CD14-positive monocyte (primary cell): ENCODE results near the gene FAM25A. TPM values are rescaled to one million over a fixed set of nuclear protein-coding genes. Genes with fewer than 3 reads are reported as not detected.
"Not testable (repeated sequence)": the region's sequence is repeated elsewhere in the genome, so short reads cannot be mapped to it uniquely, and the experiment has no call there.

Source experiments
- DNase-seq, 3 donors: peaks; one replicate each; pipeline ENCODE4 v3.0.0-alpha.2; 2011 to 2022
- H2AFZ ChIP-seq: 2 replicates; pipeline ENCODE4 v1.6.0; 2012; ENCODE audit warnings: mild to moderate bottlenecking, low read depth, low read length, inconsistent platforms; ENCODE audit not compliant: insufficient read depth, poor library complexity, severe bottlenecking
- H3K27ac ChIP-seq, 2 donors: 1 replicate in 1 of 2; 2 replicates in 1 of 2; pipeline ENCODE4 v1.5.1; 2012 to 2013; ENCODE audit warnings: low read length in 2 of 2, control low read depth in 1 of 2, inconsistent platforms in 1 of 2, low read depth in 1 of 2, mild to moderate bottlenecking in 1 of 2
- H3K27me3 ChIP-seq, 2 donors: one replicate each; pipeline versions ENCODE4 v1.6.0 to v1.6.1; 2011 to 2013; ENCODE audit warnings: low read length in 2 of 2; ENCODE audit not compliant: control insufficient read depth in 2 of 2, insufficient read depth in 2 of 2
- H3K36me3 ChIP-seq, 2 donors: replicated peaks in 1 of 2; 1 replicate in 1 of 2; 2 replicates in 1 of 2; pipeline versions ENCODE4 v1.5.1 to v1.6.1; 2012 to 2013; ENCODE audit warnings: low read length in 2 of 2, control low read depth in 1 of 2, inconsistent platforms in 1 of 2, mild to moderate bottlenecking in 1 of 2; ENCODE audit not compliant: insufficient read depth in 2 of 2, control insufficient read depth in 1 of 2
- H3K4me1 ChIP-seq, 2 donors: 1 replicate in 1 of 2; 2 replicates in 1 of 2; pipeline versions ENCODE4 v1.5.1 to v1.6.1; 2012 to 2013; ENCODE audit warnings: low read length in 2 of 2, control low read depth in 1 of 2, inconsistent platforms in 1 of 2, mild to moderate bottlenecking in 1 of 2, moderate library complexity in 1 of 2; ENCODE audit not compliant: insufficient read depth in 2 of 2, control insufficient read depth in 1 of 2
- H3K4me2 ChIP-seq: replicated peaks from 2 replicates; pipeline ENCODE3; 2012; ENCODE audit warnings: low read length, moderate library complexity, mild to moderate bottlenecking; ENCODE audit not compliant: poor library complexity, severe bottlenecking; ENCODE audit errors: extremely low read depth
- H3K4me3 ChIP-seq, 3 experiments: fragments of 200-600 bp in 1 of 3; sonication (generic) in 1 of 3; replicated peaks in 1 of 3; 1 replicate in 2 of 3; 2 replicates in 1 of 3; pipeline ENCODE4 v1.5.1; 2011 to 2013; ENCODE audit warnings: low read length in 3 of 3, mild to moderate bottlenecking in 3 of 3, control low read depth in 2 of 3, low read depth in 2 of 3, inconsistent platforms in 1 of 3, moderate library complexity in 1 of 3
- H3K79me2 ChIP-seq: 2 replicates; pipeline ENCODE4 v1.6.0; 2012; ENCODE audit warnings: mild to moderate bottlenecking, control low read depth, inconsistent platforms, low read length, moderate library complexity; ENCODE audit not compliant: insufficient read depth
- H3K9ac ChIP-seq: 2 replicates; pipeline ENCODE4 v1.6.0; 2017; ENCODE audit warnings: low read length, mild to moderate bottlenecking; ENCODE audit not compliant: insufficient read depth, poor library complexity, severe bottlenecking
- H3K9me3 ChIP-seq, 2 donors: replicated peaks in 1 of 2; 1 replicate in 1 of 2; 2 replicates in 1 of 2; pipeline versions ENCODE4 v1.5.1 to v1.6.1; 2012 to 2013; ENCODE audit warnings: low read length in 2 of 2, control low read depth in 1 of 2; ENCODE audit not compliant: control insufficient read depth in 1 of 2, insufficient read depth in 1 of 2
- H4K20me1 ChIP-seq: 2 replicates; pipeline ENCODE4 v1.6.0; 2012; ENCODE audit warnings: mild to moderate bottlenecking, low read length, control low read depth, moderate library complexity; ENCODE audit not compliant: insufficient read depth
- H3K27ac Mint-ChIP-seq, 7 donors: one replicate each; pipeline ENCODE4 v1.8.0; 2020; ENCODE audit warnings: mild to moderate bottlenecking in 7 of 7, mixed read lengths in 7 of 7, moderate library complexity in 6 of 7, inconsistent platforms in 2 of 7
- H3K27me3 Mint-ChIP-seq, 3 donors: one replicate each; pipeline ENCODE4 v1.8.0; 2021 to 2022; ENCODE audit warnings: low read depth in 3 of 3, mild to moderate bottlenecking in 3 of 3, mixed read lengths in 3 of 3, moderate library complexity in 3 of 3, inconsistent platforms in 1 of 3
- H3K36me3 Mint-ChIP-seq, 2 donors: one replicate each; pipeline ENCODE4 v1.8.0; 2020; ENCODE audit warnings: mixed read lengths in 2 of 2, inconsistent platforms in 1 of 2, mild to moderate bottlenecking in 1 of 2
- H3K4me1 Mint-ChIP-seq: one replicate; pipeline ENCODE4 v1.8.0; 2020; ENCODE audit warnings: mild to moderate bottlenecking, mixed read lengths
- H3K4me3 Mint-ChIP-seq, 2 donors: one replicate each; pipeline ENCODE4 v1.8.0; 2020; ENCODE audit warnings: mild to moderate bottlenecking in 2 of 2, mixed read lengths in 2 of 2, moderate library complexity in 1 of 2
- H3K9me3 Mint-ChIP-seq, 7 donors: one replicate each; pipeline ENCODE4 v1.8.0; 2020 to 2022; ENCODE audit warnings: mixed read lengths in 7 of 7, mild to moderate bottlenecking in 6 of 7, moderate library complexity in 6 of 7, inconsistent platforms in 2 of 7
- CTCF ChIP-seq: fragments of 200-600 bp; IDR thresholded peaks from one replicate; pipeline ENCODE4 v1.8.0; 2022; ENCODE audit warnings: antibody characterized with exemption, mild to moderate bottlenecking
- WGBS: methylation state at CpG from one replicate; pipeline ENCODE4 v1.1.5; 2013; ENCODE audit warnings: missing lambda C conversion rate; ENCODE audit not compliant: insufficient coverage; 5-methylcytosine and 5-hydroxymethylcytosine counted together
- intact Hi-C, 2 donors: fragments of 100-400 bp; cut with micrococcal nuclease; formaldehyde crosslinking; loops; one replicate each; pipeline versions ENCODE4 v1.15.0 to v1.15.1; 2023
- polyA plus RNA-seq, 3 donors: library from polyadenylated mRNA; depleted of rRNA in 1 of 3; unstranded in 2 of 3; stranded (reverse) in 1 of 3; fragments of 300-500 nt in 2 of 3; fragments of >200 nt in 1 of 3; fragmentation: Illumina TruSeq in 2 of 3; gene quantifications; 1 replicate in 2 of 3; 2 replicates in 1 of 3; pipeline ENCODE4 v1.2.3, GENCODE V29; 2012 to 2021

Gene FAM25A
- polyA plus RNA-seq, 3 donors = not detected

GRCh38 chr10:86974484-86974883 is 45.6 kb upstream of the FAM25A start:
- intact Hi-C loops = loop anchor here (5.0 to 10.0 kb wide), 2 partner anchors 118 to 120 kb away; partner anchors contain the start of genes GLUD1 (in 2 of the 2) and SHLD2 (in 1 of the 2)
- peaks cover under 1 to 24% of the 10 kb centered on the region in 2 donors for H3K27me3 ChIP-seq
- peaks cover 0 to 2% (median 0%) of the 10 kb centered on the region in 7 donors for H3K9me3 Mint-ChIP-seq
- H3K4me3 ChIP-seq = no peak overlapping the region
- no peaks in the 10 kb centered on the region for H3K9me3 ChIP-seq
- H3K4me1 Mint-ChIP-seq = peaks cover 16% of the 10 kb centered on the region
- DNase-seq = no peak
- H3K27ac ChIP-seq = no peak overlapping the region
- no peak overlapping the region for H3K27ac Mint-ChIP-seq
- no peak overlapping the region for H3K4me2 ChIP-seq
- H3K79me2 ChIP-seq = no peaks in the 10 kb centered on the region
- no peak overlapping the region for H2AFZ ChIP-seq
- no peak for TF ChIP-seq CTCF
- peaks cover 0 to 2% of the 10 kb centered on the region in 2 donors for H3K36me3 Mint-ChIP-seq
- no peak overlapping the region for H3K9ac ChIP-seq
- no peaks in the 10 kb centered on the region for H4K20me1 ChIP-seq
- peaks cover 28 to 37% (median 34%) of the 10 kb centered on the region in 3 donors for H3K27me3 Mint-ChIP-seq
- peaks cover 19 to 25% of the 10 kb centered on the region in 2 donors for H3K4me1 ChIP-seq
- H3K36me3 ChIP-seq = no peaks in the 10 kb centered on the region
- H3K4me3 Mint-ChIP-seq = peak overlapping the region in 1 of 2 donors; percentile 52
- WGBS = 93% methylated on average over 4 of the region's 7 CpGs

GRCh38 chr10:86976362-86977056 is 43.6 kb upstream of the FAM25A start:
- H3K36me3 Mint-ChIP-seq = no peaks in the 10 kb centered on the region
- Histone ChIP-seq H3K9ac (no peak overlapping the region), H4K20me1 (no peaks in the 10 kb centered on the region), H3K27ac (no peak overlapping the region), H3K79me2 (no peaks in the 10 kb centered on the region), H3K36me3 (no peaks in the 10 kb centered on the region), H3K4me2 (no peak overlapping the region), H3K27me3 (peaks cover 0 to 13% of the 10 kb centered on the region in 2 donors), H3K9me3 (no peaks in the 10 kb centered on the region), H3K4me3 (no peak overlapping the region), H3K4me1 (peaks cover 4 to 6% of the 10 kb centered on the region in 2 donors), H2AFZ (no peak overlapping the region)
- 100% methylated on average over 1 of the region's 5 CpGs for WGBS
- peak overlapping the region in 1 of 7 donors; percentile 68 for H3K27ac Mint-ChIP-seq
- no peak for DNase-seq
- H3K4me3 Mint-ChIP-seq = no peak overlapping the region
- TF ChIP-seq CTCF = no peak
- intact Hi-C loops = loop anchor here in 1 of 2 donors (10.0 kb wide), 1 partner anchor 118 kb away; the partner anchor contains the start of genes GLUD1 and SHLD2
- H3K27me3 Mint-ChIP-seq = peaks cover 22 to 29% (median 26%) of the 10 kb centered on the region in 3 donors
- peaks cover 4% of the 10 kb centered on the region for H3K4me1 Mint-ChIP-seq
- peaks cover 0 to 2% (median 0%) of the 10 kb centered on the region in 7 donors for H3K9me3 Mint-ChIP-seq

- H3K27ac ChIP-seq, H3K36me3 ChIP-seq, H3K9me3 ChIP-seq, H3K27me3 ChIP-seq, H4K20me1 ChIP-seq, H3K79me2 ChIP-seq, H2AFZ ChIP-seq, H3K4me3 ChIP-seq, H3K4me2 ChIP-seq, H3K4me1 Mint-ChIP-seq, H3K4me1 ChIP-seq, H3K4me3 Mint-ChIP-seq, H3K36me3 Mint-ChIP-seq, H3K9ac ChIP-seq, DNase-seq, H3K9me3 Mint-ChIP-seq: not testable (repeated sequence)
- intact Hi-C loops = loop anchor here in 1 of 2 donors (10.0 kb wide), 1 partner anchor 116 kb away; the partner anchor contains the start of genes GLUD1 and SHLD2
- Mint-ChIP-seq H3K27ac (peak overlapping the region in 1 of 7 donors; percentile 21), H3K27me3 (peaks cover 7 to 13% (median 11%) of the 10 kb centered on the region in 3 donors)
- WGBS = 100% methylated on average over 1 of the region's 3 CpGs
Measured at GRCh38 chr10:86978457-86978856, 41.6 kb upstream of the FAM25A start.
